OCI-LY1 (cell line): ENCODE data around the gene FAM111A.

Experiments used
- H2AFZ ChIP-seq: fragments of 200-600 bp; sonication (generic), shearing (Covaris generic); 2 replicates; pipeline ENCODE4 v1.6.0; 2014; ENCODE audit warnings: antibody characterized with exemption, mild to moderate bottlenecking, low read length
- H3F3A ChIP-seq: fragments of 200-600 bp; sonication (generic), shearing (Covaris generic); 2 replicates; pipeline ENCODE4 v1.6.0; 2014; ENCODE audit warnings: mild to moderate bottlenecking, antibody characterized with exemption, low read length, moderate library complexity; ENCODE audit not compliant: insufficient read depth
- H3K27ac ChIP-seq: fragments of 200-600 bp; sonication (generic); 2 replicates; pipeline ENCODE4 v1.5.1; 2014; ENCODE audit warnings: low read length, mixed run types, mild to moderate bottlenecking, low read depth; ENCODE audit not compliant: poor library complexity, severe bottlenecking
- H3K27me3 ChIP-seq: fragments of 200-600 bp; sonication (generic); 2 replicates; pipeline ENCODE4 v1.6.0; 2014; ENCODE audit warnings: antibody characterized with exemption, mild to moderate bottlenecking, low read length, moderate library complexity; ENCODE audit not compliant: insufficient read depth
- H3K36me3 ChIP-seq: fragments of 200-600 bp; sonication (generic); 2 replicates; pipeline ENCODE4 v1.6.1; 2014; ENCODE audit warnings: mild to moderate bottlenecking, antibody characterized with exemption, low read length, moderate library complexity, mixed read lengths; ENCODE audit not compliant: insufficient read depth
- H3K4me1 ChIP-seq: fragments of 200-600 bp; sonication (generic); 2 replicates; pipeline ENCODE4 v1.5.1; 2014; ENCODE audit warnings: mild to moderate bottlenecking, low read length, moderate library complexity; ENCODE audit not compliant: insufficient read depth, severe bottlenecking
- H3K4me2 ChIP-seq: fragments of 200-600 bp; sonication (generic), shearing (Covaris generic); 2 replicates; pipeline ENCODE4 v1.6.1; 2014; ENCODE audit warnings: low read length
- H3K4me3 ChIP-seq: fragments of 200-600 bp; sonication (generic); 2 replicates; pipeline ENCODE4 v1.5.1; 2014; ENCODE audit warnings: low read length, low read depth, mild to moderate bottlenecking, mixed read lengths; ENCODE audit not compliant: poor library complexity, severe bottlenecking
- H3K79me2 ChIP-seq: fragments of 200-600 bp; shearing (Covaris generic); 2 replicates; pipeline ENCODE4 v1.6.1; 2016; ENCODE audit warnings: mixed run types, low read length, mixed read lengths; ENCODE audit not compliant: insufficient read depth
- H3K9ac ChIP-seq: fragments of 200-600 bp; sonication (generic), shearing (Covaris generic); 2 replicates; pipeline ENCODE4 v1.6.1; 2014; ENCODE audit warnings: mild to moderate bottlenecking, low read length, mixed read lengths
- H3K9me2 ChIP-seq: fragments of 200-600 bp; sonication (generic), shearing (Covaris generic); 2 replicates; pipeline ENCODE4 v1.6.1; 2014; ENCODE audit warnings: low read depth, mild to moderate bottlenecking, low read length, mixed read lengths
- H3K9me3 ChIP-seq: fragments of 200-600 bp; shearing (Covaris generic); 2 replicates; pipeline ENCODE4 v1.6.1; 2014; ENCODE audit warnings: low read length, mixed read lengths
- H4K20me1 ChIP-seq: fragments of 200-600 bp; sonication (generic), shearing (Covaris generic); 2 replicates; pipeline ENCODE4 v1.6.0; 2016; ENCODE audit warnings: mild to moderate bottlenecking, low read length; ENCODE audit not compliant: insufficient read depth
- CTCF ChIP-seq: fragments of 200-600 bp; sonication (generic), shearing (Covaris generic); IDR thresholded peaks from 2 replicates; pipeline ENCODE4 v1.5.1; 2017; ENCODE audit warnings: mild to moderate bottlenecking, antibody characterized with exemption, low read length, moderate library complexity, mixed read lengths
- EZH2 ChIP-seq: fragments of 200-600 bp; sonication (generic), shearing (Covaris generic); IDR thresholded peaks from 2 replicates; pipeline ENCODE4 v1.8.0; 2017; ENCODE audit warnings: borderline replicate concordance, mixed run types, mild to moderate bottlenecking, antibody characterized with exemption, low read length, moderate library complexity, mixed read lengths

The FAM111A gene

GRCh38 chr11:59114344-59114743, 28.3 kb upstream of the FAM111A start:
- Histone ChIP-seq H3F3A (no peaks in the 10 kb centered on the region), H3K4me1 (peaks cover 32% of the 10 kb centered on the region), H2AFZ (no peak overlapping the region), H3K79me2 (peaks cover 29% of the 10 kb centered on the region; the same call in 1 of the 2 replicates), H3K9me2 (no peaks in the 10 kb centered on the region), H4K20me1 (no peaks in the 10 kb centered on the region), H3K4me3 (no peak overlapping the region), H3K27ac (no peak overlapping the region), H3K4me2 (no peak overlapping the region), H3K9ac (no peak overlapping the region), H3K27me3 (no peaks in the 10 kb centered on the region), H3K36me3 (peaks cover 100% of the 10 kb centered on the region), H3K9me3 (peaks cover 15% of the 10 kb centered on the region)
- TF ChIP-seq CTCF (no peak), EZH2 (no peak)

- Histone ChIP-seq H3K79me2 (peaks cover 25% of the 10 kb centered on the region; the same call in 1 of the 2 replicates), H3K27ac (no peak overlapping the region), H3K27me3 (no peaks in the 10 kb centered on the region), H3K4me2 (no peak overlapping the region), H4K20me1 (no peaks in the 10 kb centered on the region), H3K4me1 (peaks cover 20% of the 10 kb centered on the region), H3K9ac (no peak overlapping the region), H3K4me3 (no peak overlapping the region), H3K36me3 (peaks cover 100% of the 10 kb centered on the region), H3K9me3 (peaks cover 20% of the 10 kb centered on the region), H2AFZ (no peak overlapping the region), H3F3A (no peaks in the 10 kb centered on the region), H3K9me2 (no peaks in the 10 kb centered on the region)
- TF ChIP-seq CTCF (no peak), EZH2 (no peak)
Measured at GRCh38 chr11:59115553-59115952, 27.1 kb upstream of the FAM111A start.

GRCh38 chr11:59117774-59118173, 24.9 kb upstream of the FAM111A start:
- no peak overlapping the region for H3K27ac ChIP-seq
- H3K9ac ChIP-seq, result no peak overlapping the region
- H4K20me1 ChIP-seq, result no peaks in the 10 kb centered on the region
- H3F3A ChIP-seq, result no peaks in the 10 kb centered on the region
- H3K27me3 ChIP-seq, result no peaks in the 10 kb centered on the region
- H3K4me3 ChIP-seq, result no peak overlapping the region
- H3K36me3 ChIP-seq, result peaks cover 99% of the 10 kb centered on the region
- H3K4me2 ChIP-seq, result no peak overlapping the region
- peaks cover 20% of the 10 kb centered on the region for H3K9me3 ChIP-seq
- H3K9me2 ChIP-seq, result no peaks in the 10 kb centered on the region
- H2AFZ ChIP-seq, result no peak overlapping the region
- H3K4me1 ChIP-seq, result no peaks in the 10 kb centered on the region
- H3K79me2 ChIP-seq, result peaks cover 7% of the 10 kb centered on the region; the same call in 1 of the 2 replicates
- no peak for TF ChIP-seq EZH2
- no peak for TF ChIP-seq CTCF
